ENCODE measurements around the gene LDHD.

LDHD gene

GRCh38 chr16:75122609-75123008 is 6.0 kb upstream of the LDHD start:
- DNase-seq (ENCODE audit: low spot score in 2 of 2) (no peak), ATAC-seq (no peak)
- Mint-ChIP-seq H3K27ac (no peak overlapping the region), H3K4me3 (no peak overlapping the region), H3K36me3 (no peaks in the 10 kb centered on the region), H3K4me1 (no peaks in the 10 kb centered on the region), H3K9me3 (peaks cover 4% of the 10 kb centered on the region)

- Mint-ChIP-seq H3K36me3 (no peaks in the 10 kb centered on the region), H3K27ac (no peak overlapping the region), H3K4me1 (no peaks in the 10 kb centered on the region), H3K4me3 (no peak overlapping the region), H3K9me3 (peaks cover 4% of the 10 kb centered on the region)
- DNase-seq (ENCODE audit: low spot score in 2 of 2), result no peak
- ATAC-seq, result no peak
Measured at GRCh38 chr16:75121949-75122568, 5.5 kb upstream of the LDHD start.

- DNase-seq (ENCODE audit: low spot score in 2 of 2) (no peak), ATAC-seq (no peak)
- H3K9me3 Mint-ChIP-seq, result peaks cover 4% of the 10 kb centered on the region
- no peaks in the 10 kb centered on the region for H3K36me3 Mint-ChIP-seq
- no peak overlapping the region for H3K4me3 Mint-ChIP-seq
- no peak overlapping the region for H3K27ac Mint-ChIP-seq
- H3K4me1 Mint-ChIP-seq, result no peaks in the 10 kb centered on the region
Measured at GRCh38 chr16:75120253-75120652, 3.7 kb upstream of the LDHD start.

- DNase-seq (ENCODE audit: low spot score in 2 of 2) (no peak), ATAC-seq (no peak)
- Mint-ChIP-seq H3K36me3 (no peaks in the 10 kb centered on the region), H3K4me3 (no peak overlapping the region), H3K4me1 (no peaks in the 10 kb centered on the region), H3K9me3 (peaks cover 4% of the 10 kb centered on the region), H3K27ac (no peak overlapping the region)
Measured at GRCh38 chr16:75118943-75119539, 2.5 kb upstream of the LDHD start.

- Mint-ChIP-seq H3K4me1 (peaks cover 12% of the 10 kb centered on the region), H3K9me3 (no peaks in the 10 kb centered on the region), H3K27ac (no peak overlapping the region), H3K36me3 (peaks cover 13% of the 10 kb centered on the region), H3K4me3 (no peak overlapping the region)
- ATAC-seq (no peak), DNase-seq (ENCODE audit: low spot score in 2 of 2) (no peak)
Measured at GRCh38 chr16:75116911-75117245, 298 bp upstream of the LDHD start.

GRCh38 chr16:75114946-75115825 is 1.4 kb downstream of the LDHD start:
- no peaks in the 10 kb centered on the region for H3K9me3 Mint-ChIP-seq
- H3K4me3 Mint-ChIP-seq, result no peak overlapping the region
- ATAC-seq (no peak), DNase-seq (ENCODE audit: low spot score in 2 of 2) (no peak)
- H3K36me3 Mint-ChIP-seq, result peaks cover 20% of the 10 kb centered on the region
- H3K4me1 Mint-ChIP-seq, result peaks cover 29% of the 10 kb centered on the region
- H3K27ac Mint-ChIP-seq, result peak overlapping the region; percentile 23

GRCh38 chr16:75114179-75114945 is 2.2 kb downstream of the LDHD start:
- Mint-ChIP-seq H3K36me3 (peaks cover 25% of the 10 kb centered on the region), H3K27ac (no peak overlapping the region), H3K9me3 (no peaks in the 10 kb centered on the region), H3K4me3 (no peak overlapping the region), H3K4me1 (peaks cover 37% of the 10 kb centered on the region)
- ATAC-seq, result no peak
- no peak for DNase-seq (ENCODE audit: low spot score in 2 of 2)

GRCh38 chr16:75113541-75114121 is 2.9 kb downstream of the LDHD start:
- DNase-seq (ENCODE audit: low spot score in 2 of 2) (no peak), ATAC-seq (no peak)
- Mint-ChIP-seq H3K9me3 (no peaks in the 10 kb centered on the region), H3K4me1 (peaks cover 45% of the 10 kb centered on the region), H3K27ac (no peak overlapping the region), H3K4me3 (no peak overlapping the region), H3K36me3 (peaks cover 33% of the 10 kb centered on the region)

- H3K27ac Mint-ChIP-seq, result peak overlapping the region; percentile 89
- DNase-seq (ENCODE audit: low spot score in 2 of 2) (no peak), ATAC-seq (no peak)
- H3K4me1 Mint-ChIP-seq, result peaks cover 52% of the 10 kb centered on the region
- peaks cover 40% of the 10 kb centered on the region for H3K36me3 Mint-ChIP-seq
- no peaks in the 10 kb centered on the region for H3K9me3 Mint-ChIP-seq
- H3K4me3 Mint-ChIP-seq, result peak overlapping the region; percentile 72
Measured at GRCh38 chr16:75112734-75113491, 3.7 kb downstream of the LDHD start.

GRCh38 chr16:75111961-75112733 is 4.4 kb downstream of the LDHD start:
- Mint-ChIP-seq H3K4me3 (peak overlapping the region; percentile 72), H3K36me3 (peaks cover 40% of the 10 kb centered on the region), H3K9me3 (no peaks in the 10 kb centered on the region), H3K4me1 (peaks cover 57% of the 10 kb centered on the region), H3K27ac (peak overlapping the region; percentile 89)
- ATAC-seq (no peak), DNase-seq (ENCODE audit: low spot score in 2 of 2) (no peak)

- peak overlapping the region; percentile 89 for H3K27ac Mint-ChIP-seq
- peaks cover 60% of the 10 kb centered on the region for H3K4me1 Mint-ChIP-seq
- ATAC-seq (peak; percentile 36), DNase-seq (ENCODE audit: low spot score in 2 of 2) (no peak)
- peak overlapping the region; percentile 72 for H3K4me3 Mint-ChIP-seq
- H3K9me3 Mint-ChIP-seq, result no peaks in the 10 kb centered on the region
- H3K36me3 Mint-ChIP-seq, result peaks cover 43% of the 10 kb centered on the region
Measured at GRCh38 chr16:75111514-75111940, 5.1 kb downstream of the LDHD start.

GRCh38 chr16:75110637-75111513 is 5.7 kb downstream of the LDHD start:
- H3K36me3 Mint-ChIP-seq, result peaks cover 46% of the 10 kb centered on the region
- peak overlapping the region; percentile 89 for H3K27ac Mint-ChIP-seq
- no peaks in the 10 kb centered on the region for H3K9me3 Mint-ChIP-seq
- DNase-seq (ENCODE audit: low spot score in 2 of 2), result peak; percentile 73 to 93
- H3K4me1 Mint-ChIP-seq, result peaks cover 67% of the 10 kb centered on the region
- peak; percentile 75 for ATAC-seq
- H3K4me3 Mint-ChIP-seq, result peak overlapping the region; percentile 72

GRCh38 chr16:75109732-75110243 is 6.8 kb downstream of the LDHD start:
- DNase-seq (ENCODE audit: low spot score in 2 of 2), result no peak
- Mint-ChIP-seq H3K36me3 (peaks cover 46% of the 10 kb centered on the region), H3K4me3 (peak overlapping the region; percentile 72), H3K9me3 (no peaks in the 10 kb centered on the region), H3K4me1 (peaks cover 76% of the 10 kb centered on the region), H3K27ac (peak overlapping the region; percentile 89)
- no peak for ATAC-seq

Measured in stimulated activated effector memory CD8-positive, alpha-beta T cell treated with anti-CD3 and anti-CD28 coated beads, Interleukin-12 subunit alpha, Interleukin-12 subunit beta, amount 100 ng/mL, for 72 hours (primary cell).